SIG-M5 treated with dmso at 0.1 percent for 504 hours (cell line): ENCODE results near the gene OPHN1.
A peak's percentile ranks its signal among the peaks of the same experiment; 100 is the strongest.

Source experiments
- DNase-seq: peaks from one replicate; lab custom pipeline; 2025; ENCODE audit not compliant: unreplicated experiment; lab: John Stamatoyannopoulos, UW

Gene OPHN1

GRCh38 chrX:68183612-68184214 is 249.6 kb downstream of the OPHN1 start:
- DNase-seq = peak; percentile 8

- no peak for DNase-seq
Measured at GRCh38 chrX:68180579-68180978, 252.7 kb downstream of the OPHN1 start.

DNA sequence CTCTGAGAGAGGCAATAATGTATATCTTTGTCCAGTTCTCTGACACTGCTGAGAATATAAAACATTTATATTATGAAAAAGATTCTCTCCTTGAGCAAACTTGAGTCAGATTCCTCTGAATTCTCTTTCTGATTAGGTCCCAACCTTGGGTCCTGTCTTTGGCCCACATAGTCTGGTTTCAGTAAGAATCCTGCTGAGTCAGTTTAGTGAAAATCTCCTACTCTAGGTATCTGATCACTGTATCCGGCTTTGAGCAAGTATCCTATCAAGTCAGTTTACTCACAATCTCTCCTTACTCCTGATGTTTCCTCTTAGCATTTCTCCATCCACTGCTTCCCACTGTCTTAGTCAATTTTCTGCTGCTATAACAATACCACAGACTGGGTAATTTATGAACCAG is 253.9 kb downstream of the OPHN1 start:
- no peak for DNase-seq

- no peak for DNase-seq
Measured at GRCh38 chrX:68177542-68177941, 255.8 kb downstream of the OPHN1 start.

DNA sequence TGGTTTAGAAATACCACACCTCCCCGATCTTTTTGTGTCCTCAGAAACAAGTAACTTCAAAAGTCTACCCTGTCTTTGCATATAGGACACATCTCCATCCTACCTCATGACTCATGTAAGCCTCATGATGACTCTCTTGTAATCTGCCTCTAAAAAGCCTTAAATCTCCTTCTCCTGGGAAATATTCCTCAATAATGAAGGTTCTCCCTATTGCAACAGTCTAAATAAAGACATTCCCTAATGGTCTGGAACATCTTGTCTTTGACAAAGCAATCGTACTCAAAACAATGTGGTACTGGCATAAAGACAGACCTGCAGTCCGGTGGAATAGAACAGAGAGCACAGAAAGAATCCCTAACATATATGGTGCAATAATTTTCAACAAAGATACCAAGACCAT is 257.7 kb downstream of the OPHN1 start:
- DNase-seq = no peak

DNA sequence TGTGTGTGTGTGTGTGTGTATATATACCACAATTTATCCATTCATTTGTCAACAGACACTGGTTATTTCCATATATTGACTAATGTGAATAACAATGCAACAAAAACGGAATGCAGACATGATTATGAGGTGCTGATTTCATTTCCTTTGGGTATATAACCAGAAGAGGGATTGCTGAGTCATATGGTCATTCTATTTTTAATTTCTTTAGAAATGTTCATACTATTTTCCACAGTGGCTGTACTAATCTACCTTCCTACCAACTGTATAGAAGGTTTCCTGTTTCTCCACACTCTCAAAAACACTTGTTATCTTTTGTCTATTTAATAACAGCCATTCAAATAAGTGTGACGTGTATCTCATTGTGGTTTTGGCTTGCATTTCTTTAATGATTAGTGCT is 269.9 kb downstream of the OPHN1 start:
- DNase-seq = no peak

DNA sequence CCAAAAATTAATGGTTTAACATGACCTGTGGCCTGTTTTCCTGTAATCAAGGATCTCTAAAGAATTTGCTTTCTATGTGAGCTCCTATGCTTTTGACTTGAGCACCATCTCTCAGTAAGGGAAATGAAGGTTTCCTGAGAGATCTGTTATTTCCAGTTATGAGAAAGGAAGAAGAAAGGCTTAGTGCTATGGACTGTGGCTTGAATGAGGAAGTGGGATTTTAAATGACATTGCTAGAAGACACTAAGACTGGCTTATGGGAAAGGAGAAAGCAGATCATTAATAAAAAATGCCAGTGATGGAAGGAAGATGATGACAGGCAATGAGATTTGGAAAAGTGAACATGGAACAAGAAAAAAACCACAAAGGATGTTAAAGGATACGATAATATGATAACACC is 285.4 kb downstream of the OPHN1 start:
- DNase-seq = peak; percentile 8

GRCh38 chrX:68146054-68146453 is 287.2 kb downstream of the OPHN1 start:
- peak; percentile 16 for DNase-seq

DNA sequence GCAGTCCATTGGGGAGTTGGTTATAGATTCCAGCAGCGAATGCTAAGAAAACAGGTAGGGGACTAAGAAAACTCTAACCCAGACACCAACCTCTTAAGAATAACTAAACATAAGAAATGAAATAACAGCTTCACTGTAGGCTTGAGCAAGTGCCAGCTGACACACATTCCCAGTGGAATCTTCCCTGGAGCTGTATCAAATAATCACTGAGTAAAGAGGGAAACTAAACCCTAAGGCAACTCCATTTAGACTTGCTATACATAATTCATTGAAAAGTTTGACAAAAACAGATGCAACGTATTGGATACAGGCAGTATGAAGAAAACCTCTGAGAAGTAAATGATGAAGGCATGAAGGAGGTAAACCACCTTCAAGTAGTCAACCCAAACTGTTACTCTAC is 293.5 kb downstream of the OPHN1 start:
- no peak for DNase-seq

DNA sequence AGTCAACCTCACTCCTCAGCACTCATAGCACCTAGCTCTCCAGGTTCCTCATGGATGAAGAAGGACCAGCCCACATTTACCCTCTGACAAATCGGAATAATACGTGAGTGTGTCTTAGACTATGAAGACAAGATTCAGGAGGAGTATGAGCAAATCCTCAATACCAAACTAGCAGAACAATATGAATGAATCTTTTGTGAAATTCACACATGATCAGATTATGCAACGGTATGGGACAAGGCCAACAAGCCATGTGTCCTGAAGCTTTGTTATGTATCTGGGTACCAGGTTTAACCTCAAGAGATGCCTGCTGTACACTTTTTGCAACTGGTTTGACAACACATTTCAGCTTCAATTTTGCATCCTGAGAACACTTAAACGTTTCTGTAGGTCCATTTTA is 300.1 kb downstream of the OPHN1 start:
- DNase-seq = no peak

- DNase-seq = no peak
Measured at GRCh38 chrX:68132749-68133148, 300.5 kb downstream of the OPHN1 start.

GRCh38 chrX:68121835-68122234 is 311.5 kb downstream of the OPHN1 start:
- DNase-seq = no peak

DNA sequence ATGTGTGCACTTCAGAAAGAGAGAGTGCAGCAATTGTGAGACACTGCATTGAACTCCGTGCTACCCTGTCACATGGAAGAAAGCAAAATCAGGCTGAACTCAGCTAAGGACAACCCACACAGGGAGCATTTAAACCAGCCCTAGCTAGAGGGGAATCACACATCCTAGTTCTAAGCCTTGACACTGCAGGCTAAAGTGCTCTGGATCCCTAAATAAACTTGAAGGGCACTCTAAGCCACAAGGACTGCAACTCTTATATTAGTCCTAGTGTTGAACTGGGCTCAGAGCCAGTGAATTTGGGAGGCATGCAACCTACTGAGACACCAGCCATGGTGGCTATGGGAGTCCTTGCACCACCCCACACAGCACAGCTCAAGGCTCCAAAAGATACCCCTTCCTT is 311.9 kb downstream of the OPHN1 start:
- no peak for DNase-seq

- DNase-seq = no peak
Measured at GRCh38 chrX:68115371-68115770, 317.9 kb downstream of the OPHN1 start.

GRCh38 chrX:68114573-68115129 is 318.6 kb downstream of the OPHN1 start:
- DNase-seq = peak; percentile 69

DNA sequence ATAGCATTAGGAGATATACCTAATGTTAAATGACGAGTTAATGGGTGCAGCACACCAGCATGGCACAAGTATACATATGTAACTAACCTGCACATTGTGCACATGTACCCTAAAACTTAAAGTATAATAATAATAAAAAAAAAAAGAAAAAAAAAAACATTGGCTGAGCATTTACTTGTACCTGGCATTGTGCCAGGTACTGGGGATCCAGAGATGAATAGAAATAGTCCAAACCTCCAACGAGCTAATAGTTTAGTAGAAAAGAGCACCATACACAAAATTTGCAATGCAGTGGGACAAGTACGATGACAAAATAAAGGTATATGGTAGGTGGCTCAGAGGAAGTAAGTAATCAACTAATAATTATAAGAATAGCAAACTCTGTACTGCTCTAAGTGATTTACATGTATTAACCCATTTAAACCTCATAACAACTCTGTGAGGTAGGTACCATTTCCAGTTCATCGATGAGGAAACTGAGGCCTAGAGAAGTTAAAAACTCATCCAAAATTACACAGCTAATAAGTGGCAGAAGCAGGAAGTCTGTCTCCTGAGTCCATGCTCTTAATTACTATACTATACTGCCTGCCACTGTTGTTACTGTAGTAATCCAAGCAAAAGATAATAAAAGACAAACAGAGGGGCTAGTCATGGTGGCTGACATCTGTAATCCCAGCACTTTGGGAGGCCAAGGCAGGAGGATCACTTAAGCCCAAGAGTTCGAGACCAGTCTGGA is 319.3 kb downstream of the OPHN1 start:
- DNase-seq = no peak

- no peak for DNase-seq
Measured at GRCh38 chrX:68112321-68112720, 321.0 kb downstream of the OPHN1 start.

GRCh38 chrX:68109162-68109561 is 324.1 kb downstream of the OPHN1 start:
- no peak for DNase-seq

DNA sequence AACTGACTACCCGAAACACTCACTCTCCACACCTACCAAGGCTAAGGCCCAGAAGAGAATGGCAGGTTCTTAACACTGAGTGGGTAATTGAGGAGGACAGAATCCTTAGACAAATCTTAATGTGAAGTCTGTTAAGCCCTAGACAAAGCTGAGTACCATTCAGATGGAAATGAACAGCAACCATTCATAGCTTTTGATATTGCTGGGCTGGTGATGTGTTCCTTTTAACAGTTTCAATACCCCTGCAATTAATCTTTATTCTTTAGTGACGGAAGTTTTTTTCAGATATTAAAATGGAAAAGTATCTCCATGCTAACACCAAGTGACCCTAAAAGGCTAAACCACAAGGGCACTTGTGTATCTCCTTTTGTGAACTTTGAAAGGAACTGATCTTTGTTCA is 334.9 kb downstream of the OPHN1 start:
- DNase-seq = no peak

- DNase-seq = no peak
Measured at GRCh38 chrX:68090266-68090665, 343.0 kb downstream of the OPHN1 start.

DNA sequence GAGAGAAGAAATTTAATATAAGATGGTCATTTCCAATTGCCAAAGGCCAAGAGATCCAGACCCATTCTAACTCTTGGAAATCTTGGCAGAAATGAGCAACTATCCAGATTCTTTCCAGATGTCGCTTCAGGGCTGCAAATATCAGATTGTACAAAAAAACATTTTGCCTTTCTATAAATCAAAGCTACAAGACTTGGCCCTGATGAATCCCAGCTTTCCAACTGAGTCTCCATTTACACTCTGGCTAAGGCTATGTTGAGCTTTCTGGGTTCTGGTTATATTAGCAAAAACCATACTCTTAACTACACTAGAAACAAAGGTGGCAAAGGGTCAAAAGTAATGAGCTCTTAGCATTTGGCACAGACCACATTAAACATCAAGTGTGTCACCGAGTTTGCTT is 345.8 kb downstream of the OPHN1 start:
- DNase-seq = no peak

- no peak for DNase-seq
Measured at GRCh38 chrX:68086709-68087108, 346.6 kb downstream of the OPHN1 start.

GRCh38 chrX:68084765-68085164 is 348.5 kb downstream of the OPHN1 start:
- DNase-seq = peak; percentile 65
